NOMO-1 treated with DMSO at 0.1 percent for 48 hours (cell line): Measurements from ENCODE around the gene CIITA.
"Not testable (repeated sequence)": the region's sequence is repeated elsewhere in the genome, so short reads cannot be mapped to it uniquely, and the experiment has no call there.

Experiments used
- DNase-seq: peaks from one replicate; lab custom pipeline; 2025; ENCODE audit not compliant: unreplicated experiment; lab: John Stamatoyannopoulos, UW

The CIITA gene

DNA sequence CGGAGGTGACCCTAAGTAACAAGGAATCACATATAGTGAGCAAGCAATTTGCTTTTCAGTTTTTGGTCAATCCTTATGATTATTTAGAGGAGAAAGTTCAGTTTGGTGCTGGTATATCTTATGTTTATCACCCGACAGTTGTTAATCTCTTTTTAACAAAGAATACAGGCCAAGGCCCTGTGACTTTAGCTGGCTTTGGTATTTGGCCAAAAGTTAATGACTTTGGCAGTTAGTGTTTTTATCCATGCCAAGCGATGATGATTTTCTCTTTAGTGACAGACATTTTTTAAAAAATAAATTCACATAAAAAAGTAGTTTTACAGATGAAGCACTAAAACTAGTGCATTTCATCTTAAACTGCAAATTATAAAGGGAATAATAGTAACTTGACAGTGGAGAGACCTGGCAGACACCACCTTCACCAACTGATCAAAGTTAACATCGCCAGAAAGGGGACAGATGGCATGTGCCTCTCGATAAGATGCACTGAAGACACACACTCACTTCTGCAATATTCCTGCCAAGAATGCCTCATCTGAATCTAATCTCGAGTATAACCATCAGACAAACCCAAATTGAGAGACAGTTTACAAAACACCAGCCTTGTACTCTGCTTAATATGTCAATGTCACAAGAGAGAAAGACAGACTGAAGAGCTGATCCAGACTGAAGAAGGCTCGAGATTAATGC, 58.4 kb downstream of the CIITA start:
- DNase-seq, result no peak

DNA sequence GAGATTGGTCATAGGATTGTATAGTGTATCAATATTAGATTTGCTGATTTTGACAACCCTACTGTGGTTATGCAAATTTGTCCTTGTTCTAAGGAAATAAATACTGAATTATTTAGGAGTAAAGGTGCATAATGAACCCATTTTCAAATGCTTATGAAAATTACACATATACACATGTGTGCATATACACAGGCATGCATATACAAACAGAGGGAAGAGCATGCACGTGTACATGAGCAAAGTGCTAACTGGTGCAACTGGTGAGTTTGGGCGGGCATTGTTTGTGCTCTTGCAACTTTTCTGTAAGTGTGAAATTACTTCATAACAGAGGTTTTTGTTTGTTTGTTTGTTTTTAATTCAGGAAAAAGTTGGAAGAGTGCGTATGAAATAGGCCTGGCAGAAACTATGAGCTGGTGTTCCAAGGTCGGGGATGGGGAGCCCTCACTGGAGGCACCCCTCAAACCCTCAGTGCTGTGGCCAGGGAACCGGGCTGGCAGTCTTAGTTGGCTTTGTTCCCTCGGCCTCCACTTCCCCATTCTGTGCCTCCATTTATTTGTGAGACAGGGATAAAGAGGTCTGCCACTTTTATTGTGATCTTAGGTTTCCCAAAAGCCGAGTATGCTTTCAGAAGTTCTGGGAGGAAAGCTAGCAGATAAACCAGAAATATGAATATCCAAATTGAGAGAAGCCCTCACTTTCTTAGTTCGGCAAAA, 59.4 kb downstream of the CIITA start:
- DNase-seq, result no peak

DNA sequence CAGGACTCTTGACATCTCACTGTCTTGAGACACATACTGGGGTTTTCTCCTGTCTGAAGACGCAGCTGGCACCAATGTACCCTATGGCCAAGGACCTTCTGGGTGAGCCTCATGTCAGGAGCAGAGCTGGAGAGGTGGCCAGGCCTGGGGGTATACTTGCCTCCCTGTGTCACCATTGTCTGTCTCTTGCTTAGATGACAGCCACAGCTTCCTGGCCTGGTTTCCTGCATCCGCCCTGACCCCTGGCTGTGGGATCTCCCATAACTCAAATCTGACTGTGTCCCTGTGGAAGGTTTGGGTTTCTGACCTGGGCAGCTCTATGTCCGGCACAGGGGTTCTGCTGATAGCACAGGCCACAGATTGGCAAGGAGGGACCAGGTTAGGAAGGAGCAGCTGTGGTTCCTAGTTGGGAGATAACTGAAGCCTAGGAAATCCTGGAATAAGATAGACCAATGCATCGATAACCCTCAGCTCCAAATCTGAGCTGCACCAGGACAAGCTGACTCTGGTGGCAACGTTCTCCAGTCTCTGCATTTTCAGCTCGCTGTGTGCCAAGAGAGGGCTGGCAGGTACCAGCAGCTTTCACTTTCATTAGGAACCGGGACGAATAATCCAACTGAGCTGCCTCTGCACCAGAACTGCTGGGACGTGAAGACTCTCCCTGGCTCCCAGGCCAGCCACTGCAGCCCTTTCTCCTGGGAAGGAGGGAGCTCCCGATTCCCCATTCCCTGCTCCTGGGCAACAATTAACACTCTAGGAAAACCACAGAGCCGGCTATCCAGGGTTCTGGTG, 60.3 kb downstream of the CIITA start:
- no peak for DNase-seq

DNA sequence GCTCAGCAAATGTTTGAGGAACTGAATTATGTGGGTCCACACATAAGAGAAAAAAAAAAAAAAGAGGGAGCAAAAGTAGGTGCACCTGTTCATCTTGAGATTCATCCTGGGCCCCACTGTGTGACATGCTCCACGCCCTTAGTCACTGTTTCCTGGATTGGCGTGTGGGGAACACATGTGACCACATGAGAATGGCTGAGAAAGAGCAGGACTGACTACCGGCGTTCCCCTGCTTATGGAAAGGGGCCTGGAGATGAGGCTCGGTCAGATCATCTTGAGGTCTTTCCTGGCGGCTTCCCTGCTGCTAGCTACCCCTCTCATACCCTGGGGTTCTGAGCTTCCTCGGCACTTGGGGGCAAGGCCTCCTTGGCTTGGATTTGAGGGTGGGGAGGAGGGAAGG, 61.3 kb downstream of the CIITA start:
- DNase-seq, result no peak

DNA sequence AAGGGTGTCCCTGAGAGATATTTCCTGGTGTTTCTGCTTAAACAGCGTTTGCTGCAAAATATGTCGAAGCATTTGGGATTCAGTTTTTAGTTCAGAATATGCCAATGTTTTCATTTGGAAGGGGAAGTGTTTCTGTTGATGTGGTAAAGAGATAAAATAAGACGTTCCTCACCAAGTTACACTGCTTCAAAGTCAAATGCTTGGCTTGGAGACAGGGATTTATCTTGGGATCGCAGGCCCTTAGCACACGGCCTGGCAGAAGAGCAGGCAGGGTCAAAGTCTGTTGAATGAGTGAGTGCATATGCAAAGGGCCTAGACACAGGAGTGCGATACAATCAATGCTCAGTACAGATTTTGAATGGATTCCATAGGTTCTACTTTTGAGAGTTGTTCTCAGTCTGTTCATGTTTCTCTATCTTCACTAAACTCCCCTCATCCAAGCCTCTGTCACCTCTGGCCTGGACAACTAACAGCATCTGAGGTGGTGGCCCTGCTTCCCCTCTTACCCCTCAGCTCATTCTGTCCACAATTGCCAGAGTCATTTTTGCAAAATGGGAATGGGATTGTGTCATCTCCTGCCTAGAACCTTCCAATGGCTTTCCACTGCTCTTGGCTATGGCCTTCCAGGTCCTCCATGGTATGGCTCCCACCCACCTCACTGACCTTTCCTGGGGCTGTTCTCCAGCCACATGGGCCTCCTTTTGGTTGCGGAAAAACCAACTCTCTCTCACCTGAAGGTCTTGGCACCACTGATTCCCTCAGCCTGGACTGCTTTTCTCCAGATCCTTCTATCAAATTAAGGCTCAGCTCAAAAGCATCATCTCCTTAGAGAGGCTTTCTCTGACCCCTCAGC, 62.0 kb downstream of the CIITA start:
- DNase-seq, result peak; percentile 1

DNA sequence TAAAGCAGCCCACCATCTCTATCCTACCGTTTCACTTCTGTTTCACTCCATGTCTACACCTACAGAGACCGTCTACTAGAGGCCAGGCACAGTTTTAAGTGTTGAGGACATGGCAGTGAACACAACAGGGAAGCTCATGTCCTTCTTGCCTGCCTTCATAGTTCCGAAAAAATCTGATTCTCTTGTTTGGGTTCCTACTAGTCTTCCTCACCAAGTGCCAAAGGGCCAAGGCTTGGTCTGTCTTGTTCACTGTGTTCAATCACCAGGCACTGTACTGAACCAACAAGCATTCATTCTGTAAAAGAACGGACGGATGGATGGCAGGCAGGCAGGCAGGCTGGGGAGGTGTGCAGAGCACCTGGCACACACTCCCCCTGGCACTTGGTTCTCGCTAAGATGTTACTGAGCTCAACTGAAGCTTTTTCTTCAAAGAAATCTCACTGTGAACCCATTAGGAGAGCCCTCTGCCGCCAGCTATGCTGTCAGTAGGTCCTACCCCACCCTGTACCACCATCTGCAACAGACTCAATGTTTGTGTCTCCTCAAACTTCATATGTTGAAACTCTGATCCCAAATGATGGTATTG, 62.7 kb downstream of the CIITA start:
- DNase-seq, result no peak

DNA sequence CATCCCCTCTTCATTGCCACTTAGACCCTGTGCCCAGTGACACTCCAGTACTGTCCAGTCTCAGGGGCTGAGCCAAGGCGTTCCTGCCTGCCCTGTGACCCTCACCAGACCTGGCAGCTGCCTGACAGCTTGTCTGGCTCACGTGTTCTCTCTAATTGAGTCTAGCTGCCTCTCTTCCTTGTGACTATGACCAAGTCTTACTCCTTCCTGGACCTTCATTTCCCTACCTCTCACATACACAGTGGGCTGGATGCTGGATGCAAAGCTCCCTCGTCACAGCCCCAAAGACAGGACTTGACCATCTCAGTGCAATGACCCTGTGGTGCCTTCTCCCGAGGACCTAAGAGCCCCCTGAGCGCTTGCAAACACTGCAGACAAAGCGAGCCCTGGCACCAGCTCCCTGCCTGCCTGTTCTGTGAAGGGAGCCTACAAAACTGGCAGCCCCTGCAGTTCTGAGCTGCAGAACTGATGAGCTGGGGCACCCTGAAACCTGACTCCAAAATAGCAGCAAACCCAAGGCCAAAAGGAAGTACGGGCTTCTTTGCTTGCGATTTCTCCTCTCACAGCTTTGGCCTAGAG, 63.6 kb downstream of the CIITA start:
- peak; percentile 8 for DNase-seq

DNA sequence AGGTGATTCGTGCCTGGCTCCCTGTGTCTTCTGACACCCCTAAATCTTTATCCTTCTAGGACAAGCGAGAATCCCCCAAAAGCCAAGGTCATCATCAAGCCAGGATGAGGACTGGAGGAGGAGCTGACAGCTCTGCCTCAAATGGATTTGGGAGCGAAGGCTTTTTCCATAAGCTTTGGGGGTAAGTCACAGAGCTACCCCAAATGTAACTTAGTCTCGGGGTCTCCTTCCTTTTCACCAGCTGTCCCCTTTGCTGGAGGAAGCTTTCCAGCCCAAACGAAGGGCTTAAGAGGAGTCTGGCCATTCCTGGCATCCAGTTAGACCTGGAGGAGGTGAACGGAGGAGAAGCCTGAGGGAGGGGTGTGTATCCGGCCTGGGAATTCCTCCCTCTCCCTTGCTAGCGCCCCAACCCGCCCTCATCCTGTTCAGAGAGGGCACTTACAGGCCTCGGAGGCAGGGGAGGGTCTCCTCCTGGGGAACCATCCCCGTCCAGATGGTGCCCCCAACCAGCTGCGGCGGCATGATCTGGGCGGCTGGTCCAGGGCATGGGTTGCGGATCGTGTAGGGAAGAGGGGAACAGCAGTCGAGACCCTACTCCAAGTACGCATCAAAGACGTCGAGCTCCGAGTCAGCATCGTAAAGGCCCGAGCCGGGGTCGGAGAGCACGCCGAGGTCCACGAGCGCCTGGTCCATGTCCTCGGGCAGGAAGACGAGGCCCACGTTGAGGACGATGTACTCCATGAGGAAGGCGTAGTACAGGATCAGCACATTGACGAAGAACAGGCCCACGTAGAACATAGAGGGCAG, 64.3 kb downstream of the CIITA start:
- no peak for DNase-seq

DNA sequence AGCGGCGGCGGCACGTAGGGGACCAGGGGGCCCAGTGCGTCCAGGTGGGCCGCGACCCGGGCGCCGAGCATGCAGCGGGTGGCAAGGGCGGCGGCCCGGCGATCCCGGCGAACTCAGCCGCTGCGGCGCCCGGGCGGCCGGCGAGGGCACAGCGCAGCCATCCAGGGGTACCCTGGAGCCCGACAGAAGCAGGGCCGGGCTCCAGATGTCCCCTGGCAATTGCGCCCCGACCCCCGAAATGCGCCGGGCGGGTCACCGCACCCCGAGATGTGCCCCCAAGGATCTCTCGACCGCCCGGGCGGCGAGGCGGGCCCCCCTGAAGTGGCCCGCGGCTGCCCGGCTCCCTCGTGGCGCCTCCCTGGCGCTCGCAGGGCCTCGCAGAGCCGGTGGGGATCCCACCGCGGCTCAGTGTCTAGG, 64.9 kb downstream of the CIITA start:
- DNase-seq, result not testable (repeated sequence)

DNA sequence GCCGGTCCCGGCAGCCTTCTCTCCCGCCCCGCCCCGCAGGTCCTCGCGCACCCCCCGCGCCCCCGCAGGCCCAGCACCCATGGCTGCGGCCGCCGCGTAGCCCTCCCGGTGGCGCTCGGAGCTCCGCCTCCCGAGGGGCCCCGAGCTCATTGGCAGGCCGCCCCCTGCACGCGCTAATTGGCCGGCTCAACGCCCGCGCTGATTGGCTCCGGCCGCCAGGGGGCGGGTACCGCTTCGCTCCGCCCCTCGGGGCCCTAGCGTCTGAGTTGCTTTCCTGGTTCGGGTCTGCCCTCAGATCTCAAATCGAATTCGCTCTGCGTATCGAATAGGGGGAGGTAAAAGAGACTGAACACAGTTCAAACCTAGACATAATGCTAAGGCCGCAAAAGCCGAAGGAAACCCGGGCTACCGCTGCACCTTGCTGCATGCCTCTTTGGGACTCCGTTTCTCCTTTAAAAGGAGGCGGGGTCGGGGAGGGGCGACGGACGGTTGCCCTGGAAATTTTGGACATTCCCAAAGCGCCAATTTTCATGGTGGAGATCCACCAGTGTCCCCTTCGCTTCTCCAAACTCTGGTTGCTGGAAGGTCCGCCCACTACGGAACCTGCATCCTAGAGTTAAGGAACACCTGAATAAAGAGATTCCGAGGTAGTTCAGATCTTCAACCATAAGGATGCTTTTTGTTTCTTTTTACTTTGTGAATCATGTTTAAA, 65.5 kb downstream of the CIITA start, which contains the start of gene DEXI:
DEXI (minus strand) TSS at position 117 of the 712 bp plus-strand sequence. CDS start 463 bp downstream, outside the sequence.
- DNase-seq, result peak; percentile 87

DNA sequence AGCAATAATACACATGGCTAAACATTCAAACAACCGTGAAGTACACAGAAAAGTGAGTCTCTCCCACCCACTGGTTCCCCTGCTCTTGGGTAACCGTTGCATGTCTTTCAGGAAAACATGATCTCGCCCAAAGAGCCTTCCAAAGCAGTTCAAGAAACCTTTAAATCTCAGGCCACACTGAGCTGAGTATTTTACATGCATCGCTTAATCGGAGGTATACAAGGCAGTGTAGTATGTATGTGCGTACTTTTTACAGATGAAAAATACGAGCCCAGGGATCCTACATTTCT, 66.0 kb downstream of the CIITA start:
- DNase-seq, result no peak

DNA sequence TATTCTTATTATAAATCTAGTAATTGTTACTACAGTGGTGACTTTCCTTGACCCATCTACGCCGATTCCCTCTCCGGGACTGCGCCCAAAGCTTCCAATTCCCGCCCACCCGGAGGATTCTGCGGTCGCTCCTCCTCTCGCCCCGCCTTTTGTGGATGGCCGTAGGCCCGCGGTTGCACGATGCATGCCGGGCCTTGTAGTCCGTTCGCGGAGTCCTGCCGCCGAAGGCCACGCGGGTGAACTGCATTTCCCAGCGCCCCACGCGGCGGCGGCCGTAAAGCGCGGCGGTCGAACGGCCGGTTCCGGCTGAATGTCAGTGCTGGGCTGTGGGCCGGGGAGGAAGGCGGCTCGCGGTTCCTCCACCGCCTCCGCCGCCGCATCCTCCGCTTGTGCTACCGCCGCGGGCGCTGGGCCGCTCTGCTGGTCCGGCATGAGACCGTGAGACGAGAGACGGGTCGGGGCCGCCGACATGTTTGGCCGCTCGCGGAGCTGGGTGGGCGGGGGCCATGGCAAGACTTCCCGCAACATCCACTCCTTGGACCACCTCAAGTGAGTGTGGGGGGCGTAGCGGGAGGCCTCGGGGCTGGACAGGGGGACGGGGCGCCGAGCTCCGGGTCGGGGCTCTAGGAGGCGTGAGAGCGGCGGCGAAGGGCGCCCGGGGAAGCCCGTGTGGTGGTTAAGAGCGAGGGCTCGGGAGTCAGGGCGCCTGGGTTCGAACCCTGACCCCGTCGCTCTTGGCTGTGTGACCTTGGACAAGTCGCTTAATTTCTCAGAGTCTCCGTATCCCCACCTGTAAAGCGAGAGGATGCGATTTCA, 67.5 kb downstream of the CIITA start, which contains the start of gene CLEC16A:
CLEC16A (plus strand) TSS at position 316 of the 816 bp plus-strand sequence; CDS start at position 470, 154 bp downstream.
- DNase-seq, result peak; percentile 87

DNA sequence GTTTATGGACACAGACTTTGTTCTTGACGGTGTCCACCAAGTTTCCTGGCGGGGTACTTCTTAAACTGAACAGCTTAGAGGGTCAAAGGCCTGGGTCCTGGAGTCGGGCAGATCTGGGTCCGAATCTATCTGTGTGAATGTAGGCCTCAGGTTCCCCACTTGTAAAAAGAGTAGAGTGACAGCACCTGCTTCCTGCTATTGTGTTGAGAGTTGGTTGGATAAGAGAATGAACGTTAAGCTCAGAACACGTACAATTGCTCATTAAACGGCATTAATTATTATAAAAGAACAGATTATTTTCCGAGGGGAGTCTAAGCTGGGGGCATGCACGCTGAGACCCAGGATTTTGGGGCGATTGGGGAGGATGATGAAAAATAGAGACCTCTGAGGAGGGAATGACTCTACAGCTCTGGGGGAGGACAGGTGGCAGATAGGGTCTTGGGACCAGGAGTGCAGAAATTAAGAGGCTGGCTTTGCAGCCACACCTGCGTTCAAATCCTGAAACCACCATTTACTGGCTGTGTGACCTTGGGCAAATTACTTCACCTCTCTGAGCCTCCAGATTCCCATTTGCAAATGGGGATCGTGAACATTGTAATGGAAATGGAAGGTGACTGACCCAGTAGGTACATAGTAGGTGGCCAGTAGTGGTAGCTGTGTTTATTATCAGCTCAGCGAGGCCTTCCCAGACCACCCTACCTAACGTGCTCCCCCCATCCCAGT, 68.2 kb downstream of the CIITA start:
- DNase-seq, result peak; percentile 1

DNA sequence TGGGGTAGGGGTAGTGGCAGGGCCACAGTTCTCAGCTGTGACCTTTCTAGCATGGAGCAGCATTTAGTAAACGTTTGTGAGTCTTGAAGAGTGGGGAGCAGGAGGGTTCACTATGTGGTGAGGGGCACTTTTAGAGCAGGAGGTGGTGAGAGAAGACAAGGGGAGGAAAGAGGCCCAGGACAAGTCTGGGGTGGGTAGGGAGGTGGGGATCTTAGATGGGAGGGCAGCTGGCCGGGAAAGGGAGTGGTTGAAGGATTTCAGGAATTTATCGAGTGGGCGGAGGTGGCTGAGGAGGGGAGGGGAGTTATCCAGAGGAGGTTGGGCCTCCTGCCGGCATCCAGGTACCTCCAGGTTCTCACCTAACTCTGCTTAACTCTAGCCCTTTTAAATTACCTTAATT, 69.3 kb downstream of the CIITA start:
- no peak for DNase-seq

DNA sequence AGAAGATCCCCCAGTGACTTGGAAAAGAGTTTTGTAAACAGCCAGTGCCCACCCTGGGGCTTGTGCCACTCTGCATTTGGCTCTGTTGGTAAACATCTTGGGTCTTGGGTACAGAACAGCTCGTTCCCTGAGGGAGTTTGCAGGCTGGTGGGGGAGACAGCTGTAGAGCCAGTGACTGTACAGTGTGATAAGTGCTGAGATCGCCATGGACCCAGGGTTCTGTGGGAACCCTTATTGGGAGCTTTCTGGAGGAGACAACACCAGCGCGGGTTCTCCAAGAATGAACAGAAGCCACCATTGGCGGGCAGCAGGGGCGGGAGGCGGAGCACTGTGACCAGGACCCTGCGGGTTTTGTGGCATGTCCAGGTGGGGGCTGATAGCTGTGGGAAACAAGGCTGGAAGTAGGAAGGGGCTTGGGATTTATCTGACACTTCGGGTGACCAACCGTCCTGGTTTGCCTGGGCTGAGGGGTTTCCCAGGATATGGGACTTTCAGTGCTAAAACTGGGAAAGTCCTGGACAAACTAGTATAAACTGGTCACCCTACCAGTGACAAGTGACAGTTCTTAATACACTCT, 70.3 kb downstream of the CIITA start:
- no peak for DNase-seq

DNA sequence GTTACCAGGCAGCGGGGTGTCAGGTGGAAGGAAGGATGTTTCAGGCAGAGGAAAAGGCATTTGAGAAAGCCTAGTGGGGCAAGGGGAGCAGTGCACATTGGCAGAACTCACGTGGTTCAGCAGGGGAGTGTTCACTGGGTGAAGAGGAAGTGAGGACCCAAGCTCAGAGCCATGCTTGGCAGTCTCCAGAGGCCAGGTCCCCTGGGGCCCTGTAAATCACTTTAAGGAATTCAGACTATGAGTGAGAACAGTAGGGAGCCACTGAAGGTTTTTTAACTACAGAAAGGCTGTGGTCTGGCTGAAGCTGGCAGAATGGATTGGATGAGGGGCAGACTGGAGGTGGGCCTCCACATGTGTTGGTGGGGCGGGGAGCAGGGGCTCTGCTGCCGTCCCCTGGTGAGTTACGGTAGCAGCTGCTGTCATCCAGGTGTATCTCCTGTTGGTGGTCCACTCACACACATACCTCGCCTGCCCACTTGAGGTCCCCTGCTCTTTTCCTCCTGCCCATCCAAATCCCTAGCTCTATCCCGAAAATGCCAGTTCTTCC, 72.5 kb downstream of the CIITA start:
- peak; percentile 90 for DNase-seq

DNA sequence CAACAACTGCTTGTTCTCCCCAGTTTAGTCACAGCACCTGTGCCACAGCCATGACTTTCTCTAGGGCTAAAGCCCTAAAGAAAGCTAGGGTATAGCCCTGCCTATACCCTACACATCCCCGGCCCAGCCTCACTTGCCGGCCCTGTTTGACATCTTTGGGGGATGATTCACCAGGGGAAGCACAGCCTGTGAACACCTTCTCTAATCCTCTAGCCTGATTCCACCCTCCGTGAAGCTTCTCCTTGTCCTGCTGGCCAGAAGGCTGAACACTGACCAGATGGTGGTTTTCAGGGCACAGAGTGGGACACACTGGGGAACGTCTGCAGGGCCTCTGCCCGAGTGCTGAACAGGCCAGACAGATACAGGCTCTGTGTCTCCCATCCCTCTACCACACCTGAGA, 73.4 kb downstream of the CIITA start:
- no peak for DNase-seq
